BJ (cell line): ENCODE results near the gene CYB5R4. TPM values are rescaled to one million over a fixed set of nuclear protein-coding genes. Genes with fewer than 3 reads are reported as not detected.
"Not testable (repeated sequence)": the region's sequence is repeated elsewhere in the genome, so short reads cannot be mapped to it uniquely, and the experiment has no call there.

Experiments
- CTCF ChIA-PET: fragments of 350-600 bp; formaldehyde crosslinking; extraction: SDS; loops from one replicate; lab custom pipeline; 2021; ENCODE audit warnings: antibody characterized with exemption, inconsistent platforms; lab: Yijun Ruan, JAX
- POLR2A ChIA-PET: fragments of 300-600 bp; sonication (Branson Sonifier 250); formaldehyde crosslinking; extraction: SDS; loops from one replicate; lab custom pipeline; 2021; ENCODE audit warnings: antibody characterized with exemption; lab: Charles Lee
- DNase-seq: peaks from one replicate; pipeline ENCODE4 v3.0.0-alpha.2; 2011; ENCODE audit warnings: low read depth
- H3K27me3 ChIP-seq: 2 replicates; pipeline ENCODE4 v1.6.0; 2011; ENCODE audit warnings: low read length; ENCODE audit not compliant: control insufficient read depth, insufficient read depth
- H3K36me3 ChIP-seq: 2 replicates; pipeline ENCODE4 v1.5.1; 2011; ENCODE audit warnings: low read length; ENCODE audit not compliant: control insufficient read depth, insufficient read depth
- H3K4me3 ChIP-seq: 2 replicates; pipeline ENCODE4 v1.5.1; 2011; ENCODE audit warnings: low read depth, mild to moderate bottlenecking, control low read depth, low read length
- CTCF ChIP-seq: IDR thresholded peaks from 2 replicates; pipeline ENCODE4 v1.5.1; 2011; ENCODE audit warnings: low read depth, mild to moderate bottlenecking, control low read depth, inconsistent platforms, low read length, moderate library complexity; ENCODE audit not compliant: insufficient read depth
- polyA plus RNA-seq: library from polyadenylated mRNA; depleted of rRNA; stranded (reverse); fragments of >200 nt; gene quantifications from 2 replicates; pipeline ENCODE4 v1.2.3, GENCODE V29; 2011

The CYB5R4 gene
- polyA plus RNA-seq, 1 experiment = 2.7 TPM

GRCh38 chr6:83891586-83891985 lies 32.1 kb downstream of the CYB5R4 start:
- H3K36me3 ChIP-seq = no peaks in the 10 kb centered on the region; the same call in 1 of the 2 replicates
- H3K27me3 ChIP-seq = no peaks in the 10 kb centered on the region
- ChIA-PET CTCF (no interaction called here), POLR2A (no interaction called here)
- H3K4me3 ChIP-seq = no peak overlapping the region
- no peak for DNase-seq
- TF ChIP-seq CTCF = no peak

DNA sequence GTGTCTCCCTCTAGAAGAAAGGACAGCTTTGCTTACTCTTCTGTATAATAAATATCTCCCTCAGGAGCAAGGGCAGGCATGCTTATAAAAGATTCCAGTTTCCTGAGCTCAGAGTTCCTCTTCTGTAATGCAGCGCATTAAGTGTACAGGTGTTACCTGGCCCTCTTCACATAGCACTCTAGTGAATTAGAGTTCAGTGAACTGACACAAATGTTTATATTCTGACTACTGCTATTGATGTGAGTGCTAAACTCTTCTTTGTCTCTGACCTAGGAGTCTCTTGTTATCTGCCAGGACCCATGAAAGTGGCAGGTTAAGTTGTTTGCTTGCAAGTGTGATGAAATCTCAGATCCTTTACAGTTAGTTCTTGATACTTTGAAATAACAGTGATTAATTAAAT lies 33.5 kb downstream of the CYB5R4 start:
- no peak for DNase-seq
- POLR2A ChIA-PET = no interaction called here
- Histone ChIP-seq H3K36me3 (no peaks in the 10 kb centered on the region; the same call in 1 of the 2 replicates), H3K27me3 (no peaks in the 10 kb centered on the region), H3K4me3 (no peak overlapping the region)
- CTCF ChIA-PET = interaction anchor here (1.0 kb wide), 1 partner anchor 324 kb away, joined by 3 read pairs; no protein-coding TSS in a partner anchor
- no peak for TF ChIP-seq CTCF

GRCh38 chr6:83897094-83897493 lies 37.6 kb downstream of the CYB5R4 start:
- DNase-seq, H3K27me3 ChIP-seq, POLR2A ChIA-PET: not testable (repeated sequence)

DNA sequence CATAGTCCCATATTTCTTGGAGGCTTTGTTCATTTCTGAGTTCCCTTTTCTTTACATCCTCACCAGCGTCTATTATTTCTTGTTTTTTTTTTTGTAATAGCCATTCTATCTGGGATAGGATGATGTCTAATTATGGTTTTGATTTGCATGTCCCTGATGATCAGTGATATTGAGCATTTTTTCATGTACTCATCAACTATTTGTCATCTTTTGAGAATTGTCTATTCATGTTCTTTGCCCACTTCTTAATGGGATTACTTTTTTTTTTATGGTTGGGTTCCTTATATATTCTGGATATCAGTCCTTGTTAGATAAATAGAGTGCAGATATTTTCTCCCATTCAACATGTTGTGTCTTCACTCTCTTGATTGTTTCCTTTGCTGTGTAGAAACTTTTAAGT lies 42.1 kb downstream of the CYB5R4 start:
- no peak for TF ChIP-seq CTCF
- ChIA-PET CTCF (no interaction called here), POLR2A (no interaction called here)
- Histone ChIP-seq H3K27me3 (no peaks in the 10 kb centered on the region), H3K36me3 (no peaks in the 10 kb centered on the region), H3K4me3 (no peak overlapping the region)
- no peak for DNase-seq

More at GRCh38 chr6:83897094-83897493, 37.6 kb downstream of the CYB5R4 start:
- H3K4me3 ChIP-seq, H3K36me3 ChIP-seq, CTCF ChIA-PET: not testable (repeated sequence)

DNA sequence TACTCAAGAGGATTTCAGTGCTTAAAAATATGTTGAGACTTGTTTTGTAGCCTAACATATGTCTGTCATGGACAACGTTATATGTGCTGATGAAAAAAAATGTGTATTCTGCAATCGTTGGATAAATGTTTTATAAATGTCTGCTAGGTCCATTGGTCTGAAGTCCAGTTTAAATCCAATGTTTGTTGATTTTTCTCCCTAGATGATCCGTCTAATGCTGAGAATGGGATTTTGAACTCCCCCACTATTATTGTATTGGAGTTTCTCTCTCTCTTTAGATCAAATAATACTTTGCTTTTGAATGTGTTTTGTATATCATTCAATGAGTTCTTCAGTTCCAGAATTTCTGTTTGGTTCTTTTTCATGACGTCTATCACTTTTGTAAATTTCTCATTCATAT lies 44.9 kb downstream of the CYB5R4 start:
- no peaks in the 10 kb centered on the region for H3K27me3 ChIP-seq
- DNase-seq = no peak
- H3K36me3 ChIP-seq = no peaks in the 10 kb centered on the region
- H3K4me3 ChIP-seq = no peak overlapping the region
- ChIA-PET POLR2A (no interaction called here), CTCF (no interaction called here)
- no peak for TF ChIP-seq CTCF

- POLR2A ChIA-PET = no interaction called here
- CTCF ChIA-PET = no interaction called here
- Histone ChIP-seq H3K36me3 (no peaks in the 10 kb centered on the region), H3K27me3 (no peaks in the 10 kb centered on the region), H3K4me3 (no peak overlapping the region)
- no peak for TF ChIP-seq CTCF
- no peak for DNase-seq
Measured at GRCh38 chr6:83905648-83906047, 46.2 kb downstream of the CYB5R4 start.

GRCh38 chr6:83907623-83908390 lies 48.3 kb downstream of the CYB5R4 start:
- H3K36me3 ChIP-seq, DNase-seq, H3K27me3 ChIP-seq, H3K4me3 ChIP-seq, POLR2A ChIA-PET: not testable (repeated sequence)
- CTCF ChIA-PET = interaction anchor here (1.0 kb wide), 1 partner anchor 18 kb away, joined by 3 read pairs; no protein-coding TSS in a partner anchor
